Parietal lobe (tissue), 2 donors: Measurements from ENCODE around the gene CIDEA. TPM values are rescaled to one million over a fixed set of nuclear protein-coding genes. Genes with fewer than 3 reads are reported as not detected.

Experiments
- small RNA-seq: library from RNA; depleted of rRNA; stranded (forward); fragments of <200 nt; gene quantifications from one replicate; pipeline ENCODE3, GENCODE V24; 2014; ENCODE audit warnings: low replicate concordance
- total RNA-seq: library from RNA; depleted of rRNA; stranded (reverse); fragments of >200 nt; gene quantifications from one replicate; pipeline ENCODE4 v1.2.3, GENCODE V29; 2014

CIDEA gene
- total RNA-seq = 3.4 TPM

GRCh38 chr18:12254136-12254819 lies at the start of gene CIDEA:
TSS of gene CIDEA (plus strand) at chr18:12254361. CDS start at chr18:12254384, 23 bp downstream.

GRCh38 chr18:12307701-12308385 lies 53.7 kb downstream of the CIDEA start, which contains the start of gene TUBB6:
TSS of gene TUBB6 (plus strand) at chr18:12308241. CDS start at chr18:12308293, 52 bp downstream.

Small RNAs within 50 kb of the gene (small RNA-seq; reads per million reads assigned to genes)
- not detected for gene RNU6-170P

Other genes starting within 250 kb of the CIDEA start
- 0.63 TPM for gene ANKRD62, start 160.5 kb upstream of the CIDEA start, total RNA-seq
- 37.9 TPM for gene TUBB6, start 53.9 kb downstream of the CIDEA start, total RNA-seq
- 41.6 TPM for gene AFG3L2, start 122.9 kb downstream of the CIDEA start, total RNA-seq
- gene PRELID3A, start 153.6 kb downstream of the CIDEA start, total RNA-seq = 14.4 TPM